NT2/D1 (cell line): ENCODE results near the gene TMUB2.

Experiments used
- YY1 ChIP-seq: IDR thresholded peaks from 2 replicates; pipeline ENCODE4 v1.6.1; 2011; ENCODE audit not compliant: insufficient read length, insufficient read depth
- ZNF274 ChIP-seq: IDR thresholded peaks from 2 replicates; pipeline ENCODE4 v1.6.1; 2011; ENCODE audit warnings: mild to moderate bottlenecking, low read depth, low read length

DNA sequence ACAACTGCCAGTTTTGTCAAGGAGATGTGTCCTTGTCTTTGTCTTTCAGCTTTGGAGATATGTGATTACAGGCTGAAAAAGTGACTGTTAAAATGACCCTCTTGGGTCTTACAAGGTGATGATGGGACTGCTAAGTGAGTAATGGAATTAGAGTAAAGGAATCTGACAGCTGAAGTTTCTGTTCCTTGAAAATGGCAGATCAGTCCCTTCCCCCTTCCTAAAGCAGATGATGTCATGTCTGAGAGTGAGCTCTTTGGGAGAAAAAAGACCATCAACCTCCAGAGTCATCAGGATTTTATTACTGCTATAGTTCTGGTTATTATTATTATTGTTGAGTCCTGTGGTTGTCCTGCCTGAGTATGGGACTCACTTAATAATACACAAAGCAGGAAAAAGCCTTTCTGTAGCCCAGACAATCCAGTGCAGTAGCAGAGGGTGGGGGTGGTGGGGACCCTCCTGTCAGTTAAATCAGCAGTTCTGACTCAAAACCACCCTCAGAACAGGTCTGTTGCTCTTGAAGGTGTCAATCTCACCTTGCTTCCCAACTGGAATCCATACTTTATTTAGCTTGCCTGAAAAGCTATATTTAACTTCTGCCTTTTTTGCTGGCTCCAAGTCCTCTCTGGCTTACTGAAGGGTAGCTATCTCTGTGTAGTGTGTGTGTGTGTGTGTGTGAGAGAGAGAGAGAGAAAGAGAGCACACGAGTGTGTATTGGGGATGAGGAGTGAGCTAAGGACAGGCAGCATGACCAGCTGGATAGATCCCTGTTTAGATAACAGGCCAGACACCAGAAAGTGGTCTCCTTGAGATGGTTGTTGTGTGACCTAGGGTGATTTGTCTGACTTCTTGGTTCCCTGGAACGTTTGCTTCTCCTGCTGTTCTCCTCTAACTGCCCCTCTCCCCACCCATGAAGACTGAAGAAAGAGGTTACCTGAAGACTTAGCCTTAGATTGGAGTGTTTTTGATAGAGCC, 40.1 kb upstream of the TMUB2 start:
- TF ChIP-seq YY1 (no peak), ZNF274 (no peak)
